ENCODE measurements around the gene UBE2G2.

The UBE2G2 gene

GRCh38 chr21:44814498-44815023, 12.9 kb upstream of the UBE2G2 start:
- FAIRE-seq, result no peak

DNA sequence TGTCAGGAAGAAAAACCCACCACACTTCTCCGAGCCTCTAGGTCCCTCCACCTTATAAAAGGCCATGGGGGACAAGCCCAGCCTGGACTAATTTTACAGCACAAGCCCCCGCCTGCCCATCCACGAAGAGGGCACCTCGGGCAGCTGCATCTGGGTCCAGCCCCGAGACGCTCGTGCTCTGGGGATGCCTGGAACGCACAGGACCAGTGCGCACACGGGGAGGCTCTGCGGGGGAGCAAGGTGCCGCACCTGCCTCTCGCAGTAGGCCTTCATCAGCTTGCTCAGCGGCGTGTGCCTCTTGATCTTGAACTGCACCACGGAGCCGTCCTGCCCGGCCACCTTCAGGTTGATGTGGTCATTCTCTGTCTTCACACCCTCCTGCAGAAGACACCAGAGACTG, 12.1 kb upstream of the UBE2G2 start:
- no peak for FAIRE-seq

GRCh38 chr21:44813149-44813548, 11.5 kb upstream of the UBE2G2 start:
- FAIRE-seq, result no peak

DNA sequence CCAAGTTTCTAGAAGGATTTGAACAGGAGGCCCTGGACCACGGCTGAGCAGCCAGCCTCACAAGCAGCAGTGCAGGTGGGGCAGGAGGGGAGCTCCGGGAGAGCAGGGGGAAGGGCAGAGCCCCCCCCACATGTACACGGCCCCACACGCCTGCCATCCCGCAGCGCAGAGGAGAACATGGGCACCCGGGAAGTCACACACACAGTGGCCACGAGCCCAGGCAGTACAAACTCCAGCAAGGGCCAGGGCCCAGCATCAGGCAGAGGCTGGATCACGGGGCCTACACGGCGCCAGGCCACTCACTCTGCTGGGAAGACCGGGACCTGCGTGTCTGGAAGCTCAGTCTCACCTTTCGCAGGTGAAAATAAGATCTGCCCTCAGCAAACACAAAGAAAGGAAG, 11.0 kb upstream of the UBE2G2 start:
- FAIRE-seq, result no peak

DNA sequence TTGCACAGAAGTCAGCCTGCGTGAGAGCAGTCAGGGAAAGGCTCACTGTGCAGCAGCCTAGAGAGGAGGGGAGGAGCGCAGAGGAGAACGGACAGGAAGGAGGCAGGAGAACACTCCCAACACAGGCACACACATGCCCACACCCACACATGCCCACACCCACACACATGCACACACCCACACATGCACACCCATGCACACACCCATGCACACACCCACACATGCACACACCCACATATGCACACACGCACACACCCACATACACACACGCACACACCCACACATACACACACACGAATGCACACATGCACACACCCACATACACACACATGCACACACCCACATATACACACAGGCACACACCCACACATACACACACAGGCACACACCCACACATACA, 9.2 kb upstream of the UBE2G2 start:
- no peak for FAIRE-seq

GRCh38 chr21:44805859-44806258, 4.2 kb upstream of the UBE2G2 start:
- no peak for FAIRE-seq

- no peak for FAIRE-seq
Measured at GRCh38 chr21:44805226-44805625, 3.6 kb upstream of the UBE2G2 start.

DNA sequence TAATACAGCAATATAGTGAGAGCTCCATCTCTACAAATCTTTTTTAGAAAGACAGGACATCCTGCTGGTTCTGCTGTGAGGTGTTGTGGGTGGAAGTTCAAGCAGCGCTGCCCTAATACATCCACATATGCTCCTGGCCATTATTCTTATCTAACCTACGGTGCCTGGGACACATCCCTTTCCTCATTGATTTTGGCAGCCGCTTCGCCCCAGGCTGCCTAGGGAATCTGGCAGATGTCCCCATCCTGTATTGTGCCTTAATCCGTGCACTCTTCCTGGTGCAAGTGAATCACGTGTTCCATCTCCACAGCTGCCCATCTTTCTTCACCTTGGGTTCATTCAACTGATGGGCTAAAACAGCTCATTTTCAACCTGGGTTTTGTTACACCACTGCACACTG, 3.1 kb upstream of the UBE2G2 start:
- FAIRE-seq, result no peak

- FAIRE-seq, result no peak
Measured at GRCh38 chr21:44803651-44804050, 2.0 kb upstream of the UBE2G2 start.

DNA sequence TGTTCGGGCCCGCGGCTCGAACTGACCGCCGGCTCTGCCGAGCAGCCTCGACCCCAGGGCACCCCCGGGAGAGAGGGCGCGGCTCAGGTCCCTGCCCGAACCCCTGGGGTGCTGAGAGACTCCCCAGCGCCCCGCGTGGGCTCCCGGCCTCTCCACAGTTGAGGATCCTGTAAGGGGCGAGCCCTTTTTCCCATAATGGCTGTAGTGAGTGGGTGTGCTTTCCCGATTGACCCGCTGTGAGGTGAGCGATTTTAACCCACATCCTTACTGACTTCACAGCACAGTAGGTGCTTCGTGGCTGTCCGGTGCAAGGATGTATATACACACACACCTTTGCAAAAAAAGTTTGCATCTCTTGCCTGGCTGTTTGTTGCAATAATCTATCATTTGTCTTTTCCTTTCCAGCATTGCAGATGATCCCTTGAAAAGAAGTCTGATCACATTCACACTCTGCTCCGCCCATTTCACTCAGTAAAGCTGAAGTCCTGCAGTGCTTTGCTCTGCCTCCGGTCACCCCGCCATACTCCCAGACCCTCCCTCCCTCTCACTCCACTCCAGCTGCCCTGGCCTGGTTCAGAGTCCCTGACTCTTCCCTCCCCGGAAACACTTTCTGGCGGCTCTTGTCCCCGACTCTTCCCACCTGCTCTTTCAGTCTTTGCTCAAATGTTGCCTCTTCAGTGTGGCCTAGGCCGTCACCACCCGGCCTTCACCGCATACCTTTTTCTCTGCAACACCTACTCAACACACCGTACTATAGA, 955 bp upstream of the UBE2G2 start:
- FAIRE-seq, result no peak

GRCh38 chr21:44800971-44801467, 601 bp downstream of the UBE2G2 start:
- FAIRE-seq, result no peak

- FAIRE-seq, result no peak
Measured at GRCh38 chr21:44800103-44800502, 1.5 kb downstream of the UBE2G2 start.

DNA sequence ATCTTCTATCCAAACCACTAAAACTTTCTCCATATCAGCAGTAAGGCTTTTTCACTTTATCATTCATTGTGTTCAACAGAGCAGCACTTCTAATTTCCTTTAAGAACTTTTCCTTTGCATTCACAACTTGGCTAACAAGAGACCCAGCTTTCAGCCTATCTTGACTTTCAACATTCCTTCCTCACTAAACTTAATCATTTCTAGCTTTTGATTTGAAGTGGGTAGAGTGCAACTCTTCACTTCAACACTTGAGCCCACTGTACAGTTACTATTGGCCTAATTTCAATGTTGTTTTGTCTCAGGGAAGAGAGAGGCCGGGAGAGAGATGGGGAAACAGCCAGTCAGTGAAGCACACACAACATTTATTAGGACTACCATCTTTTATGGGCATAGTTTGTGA, 2.0 kb downstream of the UBE2G2 start:
- no peak for FAIRE-seq

DNA sequence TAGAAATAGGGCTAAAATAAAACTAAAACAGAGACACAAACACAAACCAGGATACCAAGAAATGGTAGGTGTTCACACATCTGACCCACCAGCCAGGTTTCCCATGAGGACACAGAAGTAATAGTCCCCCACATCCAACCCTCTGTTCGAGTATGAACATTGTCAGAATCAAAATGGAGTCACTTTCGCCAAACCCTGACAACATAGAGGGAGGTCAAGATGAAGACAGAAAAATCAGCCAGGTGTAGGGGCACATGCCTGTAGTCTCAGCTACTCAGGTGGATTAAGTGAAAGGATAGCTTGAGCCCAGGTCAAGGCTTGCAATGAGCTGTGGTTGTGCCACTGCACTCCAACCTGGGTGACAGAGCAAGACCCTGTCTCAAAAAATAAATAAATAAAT, 3.8 kb downstream of the UBE2G2 start:
- no peak for FAIRE-seq

DNA sequence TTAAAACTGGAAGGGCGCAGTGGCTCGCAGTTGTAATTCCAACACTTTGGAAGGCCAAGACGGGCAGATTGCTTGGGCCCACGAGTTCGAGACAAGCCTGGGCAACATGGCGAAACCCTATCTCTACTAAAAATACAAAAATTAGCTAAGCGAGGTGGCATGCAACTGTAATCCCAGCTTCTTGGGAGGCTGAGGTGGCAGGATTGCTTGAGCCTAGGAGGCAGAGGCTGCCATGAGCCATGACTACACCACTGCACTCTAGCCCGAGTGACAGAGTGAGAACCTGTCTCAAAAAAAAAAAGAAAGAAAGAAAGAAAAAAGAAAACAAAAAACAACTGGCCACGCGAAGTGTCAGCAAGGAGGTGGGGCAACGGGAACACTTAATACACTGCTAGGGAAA, 6.3 kb downstream of the UBE2G2 start:
- FAIRE-seq, result no peak

DNA sequence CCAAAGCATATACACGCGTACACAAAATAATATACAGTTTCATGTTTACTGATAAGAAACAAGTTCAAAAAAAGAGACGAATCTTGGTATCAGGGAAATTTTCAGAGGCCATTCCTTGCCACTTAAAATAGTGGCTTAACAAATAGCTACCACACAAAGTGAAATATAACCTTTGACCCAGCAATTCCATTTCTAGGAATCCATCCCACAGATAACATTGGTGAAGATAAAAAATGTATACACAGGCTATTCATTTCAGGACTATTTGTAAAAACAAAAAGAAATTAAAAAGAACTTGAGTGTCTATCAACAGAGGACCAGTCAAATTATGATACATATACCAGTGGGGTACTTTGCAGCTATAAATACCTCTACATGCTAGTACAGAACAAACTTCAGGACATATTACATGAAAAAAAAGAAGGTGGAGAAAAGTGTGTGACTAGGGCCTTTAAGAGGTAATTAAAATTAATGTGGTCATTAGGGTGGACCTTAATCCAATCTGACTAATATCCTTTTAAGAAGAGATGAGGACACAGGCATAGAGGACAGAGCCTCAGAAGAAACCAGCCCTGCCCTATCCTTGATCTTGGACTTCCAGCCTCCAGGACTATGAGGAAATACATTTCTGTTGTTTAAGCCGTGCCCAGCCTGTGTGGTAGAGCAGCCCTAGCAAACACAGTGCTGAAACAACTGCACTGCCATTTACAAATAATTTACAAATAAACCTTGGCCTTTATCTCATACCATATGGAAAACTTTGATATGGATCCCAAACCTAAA, 7.8 kb downstream of the UBE2G2 start:
- no peak for FAIRE-seq

DNA sequence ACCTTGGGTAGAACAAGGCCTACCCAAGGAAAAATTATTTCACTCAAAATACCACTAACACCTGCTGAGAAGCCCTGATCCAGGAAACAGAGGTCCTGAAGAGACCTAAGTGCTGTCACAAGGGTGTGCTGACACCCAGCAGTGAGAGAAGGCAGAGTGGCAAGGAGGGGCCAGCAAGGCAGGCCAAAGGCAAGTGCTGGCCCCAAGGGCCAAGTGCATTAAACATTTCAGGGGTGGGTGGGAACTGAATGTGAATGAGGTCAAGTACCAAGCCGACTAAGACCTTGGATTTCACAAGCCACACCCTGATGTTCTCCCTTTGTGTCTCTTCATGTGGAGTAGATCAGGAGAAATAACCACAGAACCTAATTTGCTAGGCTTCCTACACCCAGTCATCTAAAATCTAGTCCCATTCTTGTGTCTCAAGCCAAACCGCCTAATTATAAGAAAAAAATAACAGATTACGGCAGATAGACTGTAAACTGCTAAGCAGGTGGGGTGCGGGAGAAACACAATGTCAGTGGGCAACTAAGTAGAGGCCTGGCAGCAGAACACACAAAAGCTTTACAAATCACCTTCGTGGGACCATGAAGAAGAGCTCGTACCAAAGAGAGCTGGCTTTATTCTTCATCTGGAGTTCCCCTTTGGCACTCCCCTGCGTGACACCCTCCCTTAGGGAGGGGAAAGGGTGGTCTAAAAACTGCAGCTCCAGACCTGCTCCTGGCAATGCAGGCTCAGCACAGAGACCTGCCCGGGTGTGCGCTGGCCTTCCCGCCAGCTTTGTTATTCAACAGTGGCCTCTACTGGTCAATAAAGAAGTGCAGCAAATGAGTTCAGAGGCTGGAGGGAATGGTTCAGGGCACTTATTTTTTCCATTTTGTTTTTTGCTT, 8.7 kb downstream of the UBE2G2 start:
- FAIRE-seq, result no peak

DNA sequence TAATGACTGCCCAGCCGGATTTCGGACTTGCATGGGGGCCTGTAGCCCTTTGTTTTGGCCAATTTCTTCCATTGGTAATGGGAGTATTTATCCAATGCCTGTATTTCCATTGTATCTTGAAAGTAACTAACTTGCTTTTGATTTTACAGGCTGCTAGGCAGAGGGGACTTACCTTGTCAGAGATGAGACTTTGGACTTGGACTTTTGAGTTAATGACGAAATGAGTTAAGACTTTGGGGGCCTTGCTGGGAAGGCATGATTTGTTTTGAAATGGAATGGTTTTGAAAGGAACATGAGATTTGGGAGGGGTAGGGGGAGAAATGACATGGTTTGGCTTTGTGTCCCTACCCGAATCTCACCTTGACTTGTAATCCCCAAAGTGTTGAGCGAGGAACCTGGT, 9.6 kb downstream of the UBE2G2 start:
- FAIRE-seq, result no peak

- FAIRE-seq, result no peak
Measured at GRCh38 chr21:44791246-44791645, 10.4 kb downstream of the UBE2G2 start.

DNA sequence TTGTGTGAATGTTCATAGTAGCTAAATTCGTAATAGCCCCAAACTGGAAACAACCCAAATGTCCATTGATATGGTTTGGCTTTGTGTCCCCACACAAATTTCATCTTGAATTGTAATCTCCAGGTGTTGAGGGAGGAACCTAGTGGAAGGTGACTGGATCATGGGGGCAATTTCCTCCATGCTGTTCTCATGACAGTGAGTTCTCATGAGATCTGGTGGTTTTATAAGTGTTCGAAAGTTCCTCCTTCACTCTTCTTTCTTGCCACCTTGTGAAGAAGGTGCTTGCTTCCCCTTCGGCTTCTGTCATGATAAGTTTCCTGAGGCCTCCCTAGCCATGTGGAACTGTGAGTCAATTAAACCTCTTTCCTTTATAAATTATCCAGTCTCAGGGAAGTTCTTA, 11.3 kb downstream of the UBE2G2 start:
- FAIRE-seq, result no peak

DNA sequence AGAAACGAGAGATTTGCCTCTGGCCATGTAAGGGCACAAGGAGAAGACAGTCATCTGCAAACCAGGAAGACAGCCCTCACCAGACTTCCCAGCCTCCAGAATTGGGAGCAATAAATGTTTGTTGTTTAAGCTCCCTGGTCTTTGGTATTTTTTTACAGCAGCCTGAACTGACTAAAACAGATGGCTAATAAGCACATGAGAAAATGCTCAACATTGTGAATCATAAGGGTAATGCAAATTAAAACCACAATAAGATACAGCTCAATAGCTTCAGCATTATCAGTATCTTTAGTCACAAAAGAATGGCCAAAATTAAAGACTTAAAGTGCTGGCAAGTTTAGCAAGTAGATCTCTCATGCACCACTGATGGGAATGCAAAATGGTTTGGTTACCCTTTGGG, 11.7 kb downstream of the UBE2G2 start:
- no peak for FAIRE-seq

GRCh38 chr21:44785620-44786335, 15.8 kb downstream of the UBE2G2 start:
- no peak for FAIRE-seq
